GM21619 (cell line): ENCODE data around the gene COPS6.

Experiments
- ATAC-seq: cut with Tn5 transposase; IDR thresholded peaks from one replicate; pipeline ENCODE4 v1.9.1; 2021; ENCODE audit not compliant: unreplicated experiment

The COPS6 gene

GRCh38 chr7:100079024-100079560 lies 9.7 kb upstream of the COPS6 start:
- no peak for ATAC-seq

- ATAC-seq = peak; percentile 6
These were observed 7.7 kb upstream of the COPS6 start for GRCh38 chr7:100080907-100081534.

DNA sequence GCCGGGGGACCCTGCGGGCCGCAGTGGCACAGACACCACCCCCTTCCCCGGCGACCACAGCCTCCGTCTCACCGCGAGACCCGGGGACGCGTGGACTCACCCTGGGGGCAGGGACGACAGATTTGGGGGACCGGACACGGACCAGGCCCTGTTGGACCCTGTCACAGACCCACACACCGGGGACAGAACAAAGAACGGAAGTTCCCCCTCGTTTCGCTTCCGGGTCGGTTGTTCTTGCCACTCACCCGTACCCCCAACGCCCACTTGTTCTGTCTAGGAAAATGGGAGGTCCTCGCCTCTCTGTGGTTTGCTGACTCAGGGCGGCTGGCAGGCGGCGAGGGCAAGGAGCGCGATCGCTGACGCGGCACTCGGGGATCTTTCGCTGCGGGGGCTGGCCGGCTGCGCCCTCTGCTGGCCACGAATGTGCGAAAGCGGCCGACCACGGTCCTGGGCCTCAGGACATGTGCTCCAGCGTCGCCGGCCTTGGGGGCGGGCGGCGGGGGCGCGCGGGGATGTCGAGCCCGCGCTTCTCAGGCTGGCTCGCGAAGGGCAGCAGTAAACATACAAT lies 7.2 kb upstream of the COPS6 start, which contains the start of gene ZNF3:
TSS of gene ZNF3 (minus strand) at position 189 of the 568 bp plus-strand sequence. CDS start 4,366 bp downstream, outside the sequence.
- peak; percentile 69 for ATAC-seq

- ATAC-seq = no peak
These were observed 5.8 kb upstream of the COPS6 start for GRCh38 chr7:100082978-100083377.

DNA sequence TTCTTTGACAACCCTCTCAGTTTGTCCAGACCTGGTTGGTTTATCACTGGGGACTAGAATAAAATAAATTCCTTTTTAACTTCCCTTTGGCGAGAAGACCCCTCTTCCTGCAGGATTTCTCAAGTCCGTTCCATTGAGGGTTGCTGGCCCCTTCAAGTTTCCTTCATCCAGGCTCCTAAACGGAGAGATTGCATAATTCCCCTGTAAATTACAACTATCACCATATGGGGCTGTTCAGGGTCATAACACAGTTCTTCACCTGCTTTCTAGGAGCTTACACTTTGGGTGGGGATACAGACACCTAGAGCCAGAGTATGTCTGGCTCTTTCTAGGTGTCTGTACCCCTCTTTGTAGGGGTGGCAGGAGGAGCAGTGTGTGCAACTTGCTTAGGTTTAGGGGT lies 3.3 kb upstream of the COPS6 start:
- ATAC-seq = no peak

- no peak for ATAC-seq
These were observed 1.6 kb upstream of the COPS6 start for GRCh38 chr7:100087055-100087750.

DNA sequence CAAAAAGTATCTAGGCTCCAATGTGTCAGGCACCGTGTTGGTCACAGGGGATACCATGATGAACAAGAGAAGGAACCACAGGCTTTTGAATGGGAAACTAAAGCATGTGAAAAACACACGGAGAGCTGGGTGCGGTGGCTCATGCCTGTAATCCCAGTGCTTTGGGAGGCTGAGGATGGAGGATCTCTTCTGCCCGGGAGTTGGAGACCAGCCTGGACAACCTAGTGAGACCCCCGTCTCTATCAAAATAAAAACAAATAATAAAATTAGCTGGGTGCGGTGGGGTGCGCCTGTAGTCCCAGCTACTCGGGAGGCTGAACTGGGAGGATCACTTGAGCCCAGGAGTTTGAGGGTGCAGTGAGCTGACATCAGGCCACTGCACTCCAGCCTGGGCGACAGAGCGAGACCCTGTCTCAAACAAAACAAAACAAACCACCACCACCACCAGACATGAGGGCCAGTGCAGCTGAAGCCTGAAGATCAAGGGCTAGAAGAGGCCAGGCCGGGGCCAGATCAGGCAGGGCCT lies 611 bp upstream of the COPS6 start:
- peak; percentile 4 for ATAC-seq

DNA sequence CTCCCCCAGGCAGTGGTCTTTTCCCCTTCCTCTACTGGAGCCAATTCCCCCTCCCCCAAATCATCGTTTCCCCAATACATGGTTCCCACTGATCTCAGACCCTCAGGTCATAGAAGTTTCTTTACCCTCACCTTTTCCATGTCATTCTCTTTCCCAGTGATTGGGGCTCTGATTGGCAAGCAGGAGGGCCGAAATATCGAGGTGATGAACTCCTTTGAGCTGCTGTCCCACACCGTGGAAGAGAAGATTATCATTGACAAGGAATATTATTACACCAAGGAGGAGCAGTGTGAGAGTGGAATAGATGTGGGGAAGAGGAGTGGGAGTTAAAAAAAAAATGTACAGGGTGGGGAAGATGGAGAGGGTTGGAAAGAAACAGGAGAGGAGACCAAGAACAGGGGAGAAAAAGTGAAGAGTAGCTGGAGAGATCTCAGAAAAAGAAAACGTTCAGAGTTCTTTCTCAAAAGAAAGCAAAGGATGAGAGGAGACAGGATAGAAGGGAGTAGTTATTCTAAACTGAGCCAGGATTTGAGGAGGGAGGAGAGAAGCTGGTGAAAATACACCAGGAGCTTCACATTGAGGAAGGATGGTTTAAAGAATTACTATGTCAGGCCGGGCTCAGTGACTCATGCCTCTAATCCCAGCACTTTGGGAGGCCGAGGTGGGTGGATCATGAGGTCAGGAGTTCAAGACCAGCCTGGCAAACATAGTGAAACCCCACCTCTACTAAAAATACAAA lies 858 bp downstream of the COPS6 start:
- no peak for ATAC-seq

GRCh38 chr7:100090527-100091410 lies 2.0 kb downstream of the COPS6 start:
- ATAC-seq = no peak

DNA sequence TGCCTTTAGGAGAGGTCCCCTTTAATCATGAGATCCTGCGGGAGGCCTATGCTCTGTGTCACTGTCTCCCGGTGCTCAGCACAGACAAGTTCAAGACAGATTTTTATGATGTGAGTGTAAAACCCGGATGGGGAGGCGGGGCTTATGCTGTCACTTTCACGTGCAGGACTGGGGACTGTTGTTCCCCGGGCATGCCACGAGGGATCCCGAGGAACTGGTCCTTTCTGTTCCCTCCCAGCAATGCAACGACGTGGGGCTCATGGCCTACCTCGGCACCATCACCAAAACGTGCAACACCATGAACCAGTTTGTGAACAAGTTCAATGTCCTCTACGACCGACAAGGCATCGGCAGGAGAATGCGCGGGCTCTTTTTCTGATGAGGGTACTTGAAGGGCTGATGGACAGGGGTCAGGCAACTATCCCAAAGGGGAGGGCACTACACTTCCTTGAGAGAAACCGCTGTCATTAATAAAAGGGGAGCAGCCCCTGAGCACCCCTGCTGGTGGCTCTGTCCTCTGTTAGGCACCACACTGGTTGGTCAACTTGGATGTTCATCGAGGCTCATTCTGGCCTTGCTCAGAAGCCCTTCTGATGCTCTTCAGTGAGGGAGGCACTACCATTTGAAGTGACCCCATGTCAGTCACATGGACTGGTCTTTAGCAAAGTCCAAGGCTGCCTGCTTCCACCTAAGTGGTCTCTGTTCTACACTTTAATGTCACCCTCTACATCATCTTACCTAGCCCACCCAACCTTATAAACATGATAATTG lies 2.8 kb downstream of the COPS6 start:
- ATAC-seq = no peak

DNA sequence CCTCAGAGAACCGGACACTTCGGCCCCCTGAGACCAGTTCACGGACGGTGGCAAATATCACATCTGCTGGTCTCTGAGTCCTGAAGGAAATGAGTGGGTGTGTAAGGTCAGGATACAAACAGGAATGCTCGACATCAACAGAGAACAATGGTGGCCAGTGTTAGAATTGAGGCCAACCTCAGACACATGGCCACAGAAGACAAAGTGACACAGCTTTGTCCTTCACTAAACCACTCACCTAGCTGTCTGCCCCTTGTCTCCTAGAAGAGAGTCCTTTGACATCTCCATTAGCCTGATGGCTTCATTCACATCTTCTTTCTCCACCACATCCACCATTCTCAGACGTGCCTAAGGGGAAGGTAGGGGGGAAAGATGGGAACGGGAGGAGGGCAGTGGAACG lies 4.3 kb downstream of the COPS6 start:
- ATAC-seq = no peak

GRCh38 chr7:100093498-100093897 lies 4.7 kb downstream of the COPS6 start:
- no peak for ATAC-seq

DNA sequence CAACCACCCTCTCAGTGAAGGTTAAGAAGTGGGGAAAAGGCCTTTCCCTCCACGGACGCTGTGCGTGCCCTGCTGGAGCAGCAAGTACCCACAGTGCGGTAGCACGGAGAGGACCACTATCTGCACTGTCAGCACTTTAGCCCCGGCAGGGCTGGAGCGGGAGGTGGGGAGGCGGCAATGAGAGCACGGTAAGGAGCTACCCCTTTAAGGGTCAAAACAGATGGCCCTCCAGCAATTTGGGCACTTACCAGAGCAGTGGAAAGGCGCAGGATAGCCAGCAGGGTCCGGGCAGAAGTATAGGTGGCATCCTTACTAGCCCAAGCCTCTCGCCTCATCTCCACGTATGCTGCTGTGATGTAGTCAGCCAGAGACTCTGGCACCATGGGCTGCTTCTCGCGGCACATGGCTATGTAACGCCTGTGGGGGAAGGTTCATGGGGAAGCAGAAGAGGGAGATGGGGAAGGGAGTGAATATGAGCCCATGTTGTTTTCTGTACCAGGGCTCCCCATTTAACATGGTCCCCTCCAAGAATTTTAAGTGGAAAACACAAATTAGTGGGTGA lies 5.2 kb downstream of the COPS6 start:
- no peak for ATAC-seq

GRCh38 chr7:100095289-100095688 lies 6.5 kb downstream of the COPS6 start:
- no peak for ATAC-seq

- ATAC-seq = no peak
These were observed 6.9 kb downstream of the COPS6 start for GRCh38 chr7:100095704-100096103.

GRCh38 chr7:100098913-100099312 lies 10.1 kb downstream of the COPS6 start:
- no peak for ATAC-seq

- ATAC-seq = no peak
These were observed 10.7 kb downstream of the COPS6 start for GRCh38 chr7:100099452-100099851.

DNA sequence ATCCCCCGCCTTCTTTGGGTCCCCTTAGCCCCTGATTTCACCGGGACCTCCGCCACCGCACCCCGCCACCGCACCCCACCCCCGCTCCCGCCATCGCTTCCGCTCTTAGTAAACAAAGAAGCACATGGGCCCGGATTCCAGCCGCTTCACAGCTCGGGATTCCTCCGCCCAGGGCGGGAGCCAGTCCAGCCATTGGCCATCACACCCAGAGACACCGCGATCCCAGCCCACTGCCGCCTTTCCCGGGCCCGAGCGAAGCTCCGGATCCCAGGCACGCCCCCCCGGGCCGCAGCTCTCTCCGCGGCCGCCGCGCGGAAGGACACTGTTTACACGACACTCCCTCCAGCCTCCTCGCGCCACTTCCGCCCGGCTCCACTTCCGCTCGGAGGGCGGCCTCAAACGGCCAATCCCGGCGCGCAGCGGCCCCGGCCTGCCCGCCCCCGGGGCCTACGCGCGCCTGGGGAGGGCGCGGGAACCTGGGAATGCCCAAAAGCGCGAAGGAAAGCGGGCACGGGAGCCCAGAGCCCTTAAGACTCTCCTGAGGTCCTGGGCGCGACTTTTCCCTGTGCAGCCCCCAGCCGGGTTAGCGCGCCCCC lies 11.7 kb downstream of the COPS6 start:
- peak; percentile 49 for ATAC-seq
